Measurements from ENCODE around the gene CXorf38. TPM values are rescaled to one million over a fixed set of nuclear protein-coding genes. Genes with fewer than 3 reads are reported as not detected.

Gene CXorf38, protein sequence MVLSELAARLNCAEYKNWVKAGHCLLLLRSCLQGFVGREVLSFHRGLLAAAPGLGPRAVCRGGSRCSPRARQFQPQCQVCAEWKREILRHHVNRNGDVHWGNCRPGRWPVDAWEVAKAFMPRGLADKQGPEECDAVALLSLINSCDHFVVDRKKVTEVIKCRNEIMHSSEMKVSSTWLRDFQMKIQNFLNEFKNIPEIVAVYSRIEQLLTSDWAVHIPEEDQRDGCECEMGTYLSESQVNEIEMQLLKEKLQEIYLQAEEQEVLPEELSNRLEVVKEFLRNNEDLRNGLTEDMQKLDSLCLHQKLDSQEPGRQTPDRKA
- 13.3 TPM for polyA plus RNA-seq (ENCODE audit: insufficient read length)
- long read RNA-seq, donor 1, partial matches to known transcripts = 0 of 3 reads
- long read RNA-seq, donor 1, other reads (novel, unspliced or antisense) = 0 of 3 reads
- long read RNA-seq, donor 2, partial matches to known transcripts = 0 of 4 reads
- long read RNA-seq, donor 2, other reads (novel, unspliced or antisense) = 0 of 4 reads
- long read RNA-seq, donor 3 = 0 reads
- long read RNA-seq, donor 4, partial matches to known transcripts = 0 of 1 reads
- long read RNA-seq, donor 4, other reads (novel, unspliced or antisense) = 0 of 1 reads
- long read RNA-seq, donor 5, partial matches to known transcripts = 0 of 4 reads
- long read RNA-seq, donor 5, other reads (novel, unspliced or antisense) = 0 of 4 reads
- long read RNA-seq, donor 6, partial matches to known transcripts = 0 of 4 reads
- long read RNA-seq, donor 6, other reads (novel, unspliced or antisense) = 0 of 4 reads
- long read RNA-seq, donor 7, transcript CXorf38-201 (7 exons, 2,118 nt) = major isoform, 5 of 5 reads
- long read RNA-seq, donor 7, partial matches to known transcripts = 0 of 5 reads
- long read RNA-seq, donor 7, other reads (novel, unspliced or antisense) = 0 of 5 reads
- long read RNA-seq, donor 8, partial matches to known transcripts = 0 of 2 reads
- long read RNA-seq, donor 8, other reads (novel, unspliced or antisense) = 0 of 2 reads

DNA sequence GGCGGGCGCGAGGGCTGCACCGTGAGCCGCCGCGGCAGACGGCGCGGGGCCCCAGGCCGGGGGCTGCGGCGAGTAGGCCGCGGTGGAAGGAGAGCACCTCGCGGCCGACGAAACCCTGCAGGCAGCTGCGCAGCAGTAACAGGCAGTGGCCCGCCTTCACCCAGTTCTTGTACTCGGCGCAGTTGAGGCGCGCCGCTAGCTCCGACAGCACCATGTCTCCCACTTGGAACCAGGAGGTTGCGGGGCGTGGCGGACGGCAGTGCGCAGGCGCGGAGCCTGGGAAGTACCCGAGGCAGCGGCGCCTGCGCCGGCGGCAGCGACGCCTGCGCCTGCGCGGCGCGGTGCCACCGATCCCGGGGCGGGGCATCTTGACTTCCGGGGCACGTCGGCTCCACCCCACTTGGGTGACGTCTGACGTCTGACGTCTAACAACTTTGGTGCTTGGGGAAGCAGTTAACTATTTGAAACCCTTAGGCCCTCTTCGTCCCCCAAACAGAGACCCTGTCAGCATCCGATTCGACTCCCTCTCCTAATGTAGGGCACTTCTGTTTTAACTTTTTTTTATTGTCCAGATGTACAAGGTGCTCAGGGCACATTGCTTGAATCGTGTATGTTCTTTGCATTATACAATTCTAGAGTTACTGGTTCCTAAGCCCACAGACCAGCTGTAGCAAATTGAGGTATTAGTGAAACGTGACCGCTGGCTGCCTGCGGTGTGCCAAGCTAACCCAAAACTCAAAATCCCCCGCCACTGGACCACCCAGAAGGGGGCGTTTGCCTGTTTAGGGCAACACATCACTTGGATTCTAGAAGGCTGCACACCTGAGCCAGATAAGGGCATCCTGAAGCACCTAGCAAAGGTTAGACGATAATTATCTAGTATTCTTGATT, at the start of gene CXorf38:
CXorf38 (minus strand) TSS at position 255 of the 891 bp plus-strand sequence; CDS start at position 214, 41 bp downstream.
- DNase-seq = peak; percentile 87

DNA sequence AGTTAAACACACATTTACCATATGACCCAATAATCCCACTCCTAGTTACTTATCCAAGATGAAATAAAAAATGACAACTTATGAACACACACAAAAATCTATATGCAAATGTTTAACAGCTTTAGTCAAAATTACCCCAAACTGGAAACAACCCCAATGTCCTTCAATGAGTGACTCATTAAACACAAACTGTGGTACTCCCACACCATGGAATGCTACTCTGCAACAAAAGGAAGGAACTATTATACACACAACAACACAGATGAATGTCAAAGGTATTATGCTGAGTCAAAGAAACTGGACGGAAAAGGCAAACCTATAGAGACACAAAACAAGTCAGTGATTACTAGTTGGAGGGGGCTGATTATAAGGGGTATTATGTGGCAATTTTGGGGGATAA, 47.4 kb upstream of the CXorf38 start:
- DNase-seq = no peak

DNA sequence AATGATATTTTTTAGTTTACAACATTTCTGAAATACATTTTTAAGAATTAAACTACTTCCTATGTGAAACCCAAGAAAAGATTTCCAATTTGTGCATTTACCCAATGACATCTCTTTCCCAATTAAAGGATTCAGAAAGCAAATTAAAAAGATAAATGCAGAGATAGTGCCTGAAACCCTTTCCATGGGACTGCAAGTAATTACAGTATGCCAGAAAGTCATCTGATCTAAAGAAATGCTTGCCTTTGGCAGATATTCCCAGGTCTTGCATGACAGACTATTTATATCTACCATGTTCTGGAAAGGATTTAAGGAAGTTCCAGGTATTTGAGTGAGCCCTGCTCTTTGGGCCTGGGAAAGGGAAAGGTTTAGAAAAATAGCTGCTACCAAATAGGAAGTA, 41.6 kb upstream of the CXorf38 start:
- DNase-seq = no peak

DNA sequence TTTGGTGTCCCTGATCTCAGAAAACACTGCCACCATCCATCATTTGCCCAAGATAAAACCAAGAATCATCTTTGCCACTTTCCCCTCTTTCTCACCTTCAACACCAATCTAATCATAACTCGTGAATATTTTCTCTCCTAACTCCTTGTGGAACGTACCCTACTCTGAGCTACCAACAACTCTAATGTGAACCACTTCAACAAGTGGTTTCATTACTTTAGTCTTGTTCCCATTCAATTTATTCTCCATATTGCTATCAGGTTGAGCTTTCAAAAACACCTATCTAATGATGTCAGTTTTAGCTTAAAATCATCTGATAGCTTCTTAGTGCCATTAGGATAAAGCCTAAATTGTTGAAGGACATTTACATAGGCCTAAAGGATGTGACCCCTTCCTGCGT, 39.8 kb upstream of the CXorf38 start:
- no peak for DNase-seq

DNA sequence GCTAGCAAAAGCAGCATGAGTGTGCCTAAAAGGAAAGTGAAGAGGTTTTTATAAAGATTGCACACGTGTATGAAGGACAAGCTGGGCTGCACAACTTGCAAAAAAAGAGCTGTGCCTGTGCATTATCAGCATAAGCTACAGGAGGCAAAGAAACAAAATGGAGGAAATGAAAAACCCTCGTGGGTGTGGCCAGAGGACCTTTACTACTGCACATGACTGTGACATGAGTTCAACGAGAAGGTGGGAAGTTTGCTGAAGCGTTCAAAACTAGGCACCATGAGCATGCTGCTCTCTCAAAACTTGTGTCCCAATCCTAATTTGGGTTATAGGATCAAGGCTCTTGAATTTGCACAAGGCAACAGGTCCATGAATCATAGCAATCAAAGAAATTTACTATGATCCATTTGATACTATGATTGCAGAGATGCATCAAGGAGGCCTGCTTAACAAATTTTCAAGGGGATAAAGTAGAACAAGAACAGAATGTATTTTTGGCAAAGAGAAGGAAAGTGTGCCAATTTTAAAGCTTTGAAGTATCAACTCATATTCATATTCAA, 38.1 kb upstream of the CXorf38 start:
- DNase-seq = no peak

DNA sequence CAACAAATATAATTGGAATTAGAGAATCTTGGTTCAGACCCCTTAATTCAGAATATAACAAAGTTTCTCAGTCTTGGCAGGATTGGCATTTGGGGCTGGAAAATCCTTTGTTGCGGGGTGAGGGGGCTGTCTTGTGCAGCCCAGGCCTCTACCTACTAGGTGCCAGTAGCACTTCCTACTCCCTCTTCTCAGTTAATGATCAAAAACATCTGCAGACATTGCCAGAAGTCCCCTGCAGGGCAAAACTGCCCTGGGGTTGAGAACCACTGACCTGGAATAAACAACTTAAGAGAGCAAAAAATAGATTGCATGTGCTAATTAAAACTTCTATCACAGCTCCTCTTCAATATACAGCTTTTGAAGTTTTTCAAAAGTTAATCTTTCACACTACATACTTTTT, 36.7 kb upstream of the CXorf38 start:
- DNase-seq = no peak

DNA sequence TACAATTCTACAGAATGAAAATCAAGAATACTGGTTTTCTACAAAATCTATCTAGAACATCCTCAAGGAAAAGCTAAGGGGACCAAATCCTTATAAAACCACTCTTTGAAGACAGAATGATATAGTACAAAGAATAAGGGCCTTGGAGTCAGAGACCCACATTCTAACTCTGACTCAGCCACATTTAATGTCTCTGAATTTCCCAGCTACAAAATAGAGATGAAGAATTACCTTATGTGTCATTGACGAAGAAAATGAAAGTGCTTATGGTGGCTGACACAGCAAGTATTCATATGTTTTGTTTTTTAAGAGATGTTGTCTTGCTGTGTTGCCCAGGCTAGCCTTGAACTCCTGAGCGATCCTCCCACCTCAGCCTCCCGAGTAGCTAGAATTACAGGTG, 35.9 kb upstream of the CXorf38 start:
- DNase-seq = no peak

DNA sequence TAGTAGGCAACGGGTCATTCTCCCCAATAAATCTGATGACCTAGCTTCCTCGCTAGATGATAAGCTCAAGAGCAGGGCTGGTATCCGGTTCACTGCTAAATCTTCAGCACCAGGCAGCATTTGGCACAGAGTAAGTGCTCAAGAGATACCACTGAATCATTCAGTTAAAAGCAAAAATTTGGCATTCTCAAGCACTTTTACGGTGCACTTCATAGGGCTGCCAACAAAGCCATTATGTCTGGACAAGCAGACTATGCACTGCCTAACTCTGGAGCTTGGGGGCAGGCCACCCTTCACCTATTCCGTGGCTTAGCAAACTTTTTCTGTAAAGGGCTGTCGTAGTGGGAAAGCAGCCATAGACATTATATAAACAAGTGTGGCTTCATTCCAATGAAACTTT, 23.8 kb upstream of the CXorf38 start:
- DNase-seq = no peak

DNA sequence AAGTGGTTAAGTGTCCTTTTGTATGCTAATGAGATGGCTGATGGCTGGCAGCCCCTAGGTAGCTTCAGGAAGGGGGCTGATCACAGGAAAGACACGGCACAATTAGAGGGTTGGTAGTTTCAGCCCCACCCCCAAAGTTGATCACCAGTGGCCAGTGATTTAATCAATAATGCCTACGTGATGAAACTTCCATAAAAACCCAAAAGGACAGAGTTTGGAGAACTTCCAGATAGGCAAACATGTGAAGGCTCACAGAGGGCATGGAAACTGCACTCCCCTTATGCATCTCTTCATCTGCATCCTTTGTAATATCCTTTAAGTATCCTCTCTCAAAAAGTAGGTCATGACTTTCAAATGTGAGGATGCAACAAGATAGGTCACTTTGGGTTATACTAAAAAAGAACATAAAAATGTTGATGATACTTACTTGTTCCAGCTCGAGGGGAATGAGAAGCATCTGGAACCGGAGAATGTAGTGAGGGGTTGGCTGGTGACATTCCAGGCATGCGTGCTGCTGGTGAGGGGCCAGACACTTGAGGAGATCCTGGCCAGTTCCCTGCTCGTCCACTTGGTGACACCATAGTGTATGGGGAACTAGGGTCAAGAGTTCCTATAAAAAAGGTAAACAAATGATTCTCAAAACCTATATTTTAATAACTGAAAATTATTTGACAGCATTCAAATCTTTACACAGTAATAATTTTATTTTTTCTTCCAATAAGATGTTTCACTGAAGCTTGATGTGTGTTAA, 16.7 kb upstream of the CXorf38 start:
- no peak for DNase-seq

DNA sequence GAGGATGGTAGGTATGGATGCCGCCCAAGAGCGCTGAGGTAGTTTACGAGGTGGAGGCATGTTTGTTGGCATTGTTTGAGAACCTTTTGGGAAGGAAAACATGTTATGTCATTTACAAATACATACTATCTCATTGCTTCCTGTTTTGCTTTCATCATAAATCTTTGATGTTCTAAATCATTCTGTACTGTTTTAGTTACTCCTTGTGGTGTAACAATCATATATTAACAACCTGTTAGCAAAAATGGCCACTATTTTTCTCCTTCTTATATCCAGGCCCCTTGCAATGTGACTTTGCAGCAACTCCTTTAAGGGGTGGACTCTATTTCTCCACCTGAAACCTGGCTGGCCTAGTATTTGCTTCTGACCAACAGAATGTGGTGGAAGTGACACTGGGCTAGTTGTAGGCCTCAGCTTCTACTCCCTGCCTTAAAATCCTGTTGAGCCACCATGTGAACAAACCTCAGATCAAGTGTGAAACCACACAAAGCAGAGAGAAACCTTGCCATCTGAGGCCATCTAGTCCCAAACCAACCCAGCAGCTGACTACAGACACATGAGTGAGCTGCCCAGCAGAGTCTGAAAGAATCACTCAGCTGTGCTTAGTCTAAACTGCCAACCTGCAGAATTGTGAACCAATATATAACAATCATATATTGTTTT, 15.8 kb upstream of the CXorf38 start:
- no peak for DNase-seq

DNA sequence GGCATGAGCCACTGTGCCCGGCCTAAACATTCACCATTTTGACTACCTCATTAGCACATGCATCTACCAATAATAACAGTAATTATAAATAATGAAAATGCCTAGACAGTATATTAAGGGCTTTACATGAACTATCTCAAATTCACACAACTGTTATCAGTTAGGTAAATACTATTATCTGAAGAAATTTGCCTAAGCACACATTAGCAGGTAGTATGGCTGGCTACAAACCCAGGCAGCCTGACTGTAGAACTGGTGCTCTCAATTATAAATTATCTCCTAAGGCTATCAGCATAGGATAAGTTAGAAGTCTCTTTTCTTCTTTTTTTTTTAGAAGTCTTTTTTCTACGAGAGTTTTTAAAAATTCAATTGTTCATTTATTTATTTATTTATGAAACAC, 14.1 kb upstream of the CXorf38 start:
- no peak for DNase-seq

DNA sequence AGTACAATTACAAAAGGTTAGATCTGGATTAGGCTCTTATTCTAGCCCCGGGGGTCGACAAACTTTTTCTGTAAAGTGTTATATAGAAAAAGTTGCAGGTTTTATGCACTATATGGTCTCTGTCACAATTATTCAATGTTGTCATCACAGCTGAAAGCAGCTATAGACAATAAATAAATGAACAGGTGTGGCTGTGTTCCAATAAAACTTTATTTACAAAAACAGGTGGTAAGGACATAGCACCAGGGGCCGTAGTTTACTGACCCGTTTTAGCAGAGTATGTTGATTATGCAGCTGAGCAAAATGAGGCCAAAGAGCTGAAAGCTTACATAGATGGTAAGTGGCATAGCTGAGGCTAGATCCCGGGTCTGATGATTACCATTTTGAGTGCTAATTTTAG, 13.0 kb upstream of the CXorf38 start:
- DNase-seq = no peak

DNA sequence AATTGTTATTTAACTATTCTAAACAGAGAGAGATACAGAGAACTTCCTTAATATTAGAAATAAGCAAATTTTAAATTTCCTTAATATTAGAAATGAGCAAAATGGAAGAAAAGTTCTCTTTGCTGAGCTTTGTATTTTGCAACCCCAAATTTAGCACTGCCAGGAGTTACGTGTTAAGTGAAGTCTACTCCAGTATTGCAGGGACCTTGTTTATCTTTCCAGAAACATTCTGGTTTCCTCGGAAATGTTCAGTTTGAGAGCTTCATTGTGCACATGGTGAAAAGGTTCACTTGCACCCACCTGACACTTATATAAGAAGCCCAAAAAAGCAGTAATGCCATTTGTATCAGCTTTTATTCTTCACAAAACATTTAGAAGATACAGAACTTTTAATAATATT, 6.2 kb upstream of the CXorf38 start:
- DNase-seq = no peak

DNA sequence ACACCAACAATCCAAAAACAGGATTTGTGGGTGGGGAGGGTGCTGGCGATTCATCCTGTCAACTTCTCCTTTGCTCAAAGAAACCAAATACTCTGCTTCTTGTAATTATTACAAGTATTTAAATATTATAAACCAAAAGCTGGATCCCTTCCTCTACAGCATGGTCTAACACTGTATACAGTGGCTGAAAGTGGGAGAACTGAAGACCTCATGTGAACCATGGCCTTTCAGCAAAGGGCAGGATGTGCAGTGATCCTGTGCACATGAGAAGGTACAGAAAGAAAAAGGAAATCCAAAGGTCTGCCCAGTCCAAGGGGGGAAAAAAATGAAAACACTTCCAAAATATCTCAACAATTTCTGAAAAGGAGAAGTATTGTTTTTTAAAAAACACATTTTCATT, 5.3 kb upstream of the CXorf38 start:
- no peak for DNase-seq

DNA sequence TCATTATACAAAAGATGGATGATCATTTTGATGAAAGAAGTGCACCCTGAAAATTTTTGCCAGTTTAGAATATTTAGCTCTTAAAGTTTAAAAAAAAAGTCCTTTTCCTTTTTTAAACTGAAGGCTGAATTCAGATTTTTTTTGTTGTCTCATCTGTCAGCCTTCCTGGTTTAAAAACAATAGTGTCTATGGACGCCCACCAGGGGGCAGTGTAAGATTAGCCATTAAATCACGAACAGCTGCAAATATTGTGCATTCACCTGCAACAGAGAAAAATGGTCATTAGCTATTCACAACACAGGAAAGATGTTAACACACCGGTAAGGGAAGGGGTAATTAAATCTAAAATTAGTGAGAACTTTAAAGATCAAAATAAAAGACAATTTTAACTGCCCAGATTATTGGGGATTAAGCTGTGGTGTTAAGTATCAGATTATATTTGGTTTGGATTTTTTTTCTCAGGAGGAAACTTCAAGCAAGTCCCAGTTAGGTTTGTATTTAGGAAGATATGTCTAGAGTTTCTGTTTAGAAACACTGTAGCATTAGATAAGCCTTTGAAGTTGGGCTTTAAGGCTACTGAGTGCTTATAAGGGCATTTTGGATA, 4.4 kb upstream of the CXorf38 start:
- peak; percentile 77 for DNase-seq

DNA sequence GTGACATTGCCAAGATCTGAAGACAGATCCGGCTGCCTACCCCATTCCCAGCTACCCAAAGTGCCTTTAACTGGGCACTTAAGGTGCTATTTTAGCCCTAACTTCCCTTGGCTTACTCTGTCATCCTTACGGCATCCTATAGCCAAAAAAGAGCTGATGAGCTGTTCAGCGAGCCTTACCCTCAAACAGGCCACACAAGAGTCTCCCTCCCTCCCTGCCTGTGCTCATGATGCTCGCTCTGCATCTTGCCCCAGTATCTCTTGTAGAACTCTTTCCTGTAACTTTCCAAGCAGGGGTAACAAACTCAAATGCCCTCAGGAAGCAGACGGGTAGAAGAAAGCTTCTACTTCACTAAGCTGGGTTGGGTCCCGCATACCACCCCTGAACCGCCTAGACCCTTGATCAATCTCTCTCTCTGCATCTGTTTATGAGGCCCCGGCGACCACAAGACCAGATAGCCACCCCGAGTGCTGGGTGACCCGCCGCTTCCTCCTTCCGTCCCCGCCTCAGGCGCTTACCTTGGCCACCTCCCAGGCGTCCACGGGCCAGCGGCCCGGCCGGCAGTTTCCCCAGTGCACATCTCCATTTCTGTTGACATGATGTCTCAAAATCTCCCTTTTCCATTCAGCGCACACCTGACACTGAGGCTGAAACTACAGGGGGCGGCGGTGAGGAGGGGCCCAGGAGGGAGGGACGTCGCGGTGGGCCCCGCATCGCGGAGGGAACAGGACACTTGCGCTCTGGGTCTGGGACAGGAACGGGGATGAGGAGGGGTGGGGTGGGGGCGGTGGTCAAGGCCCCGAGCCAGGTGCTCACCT, 663 bp downstream of the CXorf38 start:
- no peak for DNase-seq

DNA sequence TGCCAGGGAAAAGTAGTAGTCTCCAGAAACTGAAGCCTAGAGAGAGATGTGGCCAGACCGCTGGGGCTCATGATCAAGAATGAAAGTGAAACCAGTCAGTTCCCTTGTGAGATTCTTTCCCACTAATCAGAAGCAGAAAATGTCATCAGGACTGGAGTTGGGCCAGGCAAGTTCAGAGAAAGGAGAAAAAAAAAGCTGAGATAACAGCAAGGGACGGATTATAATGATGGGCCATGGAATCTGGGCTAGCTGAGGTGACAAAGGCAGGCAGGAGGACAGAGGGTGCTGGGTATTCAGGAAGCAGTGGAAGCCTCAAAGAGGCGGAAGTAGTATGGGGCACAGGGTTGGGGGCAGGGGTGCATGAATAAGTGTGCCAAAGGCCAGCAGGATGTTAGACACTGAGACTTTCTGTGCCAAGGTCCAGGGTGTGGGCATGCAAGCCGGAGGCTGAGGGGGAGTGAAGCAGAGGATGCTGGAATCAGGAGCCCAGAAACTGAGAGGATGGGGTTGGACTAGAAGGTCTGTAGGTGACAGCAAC, 2.5 kb downstream of the CXorf38 start:
- no peak for DNase-seq

DNA sequence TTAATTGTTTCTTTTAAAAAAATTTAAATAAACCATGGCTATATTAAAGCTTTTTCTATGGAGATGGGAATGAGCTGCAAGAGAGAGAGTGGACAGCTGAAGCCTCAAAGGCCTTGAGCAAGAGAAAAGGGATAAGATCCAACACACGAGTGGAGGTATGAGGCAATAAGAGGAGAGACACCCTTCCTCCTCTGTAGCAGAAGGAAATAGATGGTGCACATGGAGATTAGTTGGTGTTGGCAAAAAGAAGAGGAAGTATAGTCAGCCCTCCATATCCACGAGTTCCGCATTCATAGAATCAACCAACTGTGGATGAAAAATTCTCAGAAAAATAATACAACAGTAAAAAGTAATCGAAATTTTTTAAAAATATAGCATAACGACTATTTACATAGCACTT, 3.2 kb downstream of the CXorf38 start:
- DNase-seq = no peak

DNA sequence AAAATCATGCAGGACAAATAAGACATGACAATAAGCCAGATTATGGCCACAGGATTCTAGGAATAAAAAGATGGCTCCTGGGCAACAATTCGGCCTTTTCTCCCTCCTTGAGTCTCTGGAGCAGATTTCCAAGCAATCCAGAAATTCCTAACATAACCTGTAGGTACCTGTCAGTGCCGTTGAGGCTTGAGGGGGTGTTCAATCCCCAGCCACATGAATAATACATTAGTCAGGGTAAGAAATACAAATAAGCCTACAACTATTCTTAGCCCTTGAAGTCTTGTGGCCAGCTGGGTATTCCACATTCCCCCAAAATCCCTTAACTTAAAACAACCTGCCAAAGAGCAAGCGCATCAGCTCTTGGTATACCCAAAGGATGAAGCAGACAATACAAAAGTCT, 9.7 kb downstream of the CXorf38 start:
- no peak for DNase-seq

All from left kidney (tissue), 8 donors.